ENCODE measurements around the gene MACROD2.

DNA sequence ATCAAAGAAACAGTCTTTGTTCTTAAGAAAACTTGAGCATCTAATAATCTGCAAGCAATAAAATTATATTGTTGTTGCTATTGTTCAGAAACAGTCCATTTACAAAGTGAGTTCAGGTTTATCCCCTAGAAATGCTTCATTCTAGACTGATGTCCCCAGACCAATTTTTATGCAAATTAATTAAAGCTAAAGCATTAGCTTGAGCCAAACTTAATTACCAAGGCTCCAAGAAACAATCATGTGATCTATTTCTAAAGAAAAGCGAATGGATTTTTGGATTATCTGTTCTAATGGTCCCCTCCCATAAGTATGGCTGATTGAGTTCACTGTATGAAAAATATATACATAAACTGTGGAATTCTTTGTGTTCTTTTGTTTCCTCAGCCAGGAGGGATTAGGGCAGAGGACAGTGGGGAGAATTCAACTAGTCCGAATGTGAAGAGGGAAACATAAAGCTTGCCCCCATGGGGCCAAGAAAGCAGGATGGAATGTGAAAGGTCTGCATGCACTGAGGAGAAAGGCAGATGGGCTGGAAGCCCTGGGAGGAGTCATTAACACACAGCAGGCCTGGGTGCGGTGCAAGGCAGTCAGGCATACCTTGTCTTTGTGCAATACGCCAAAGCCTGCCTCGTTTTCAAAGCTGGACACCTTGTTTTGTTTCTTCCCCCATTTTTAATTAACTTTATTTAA, 1980.9 kb downstream of the MACROD2 start:
- TF ChIP-seq, protein P1, sequence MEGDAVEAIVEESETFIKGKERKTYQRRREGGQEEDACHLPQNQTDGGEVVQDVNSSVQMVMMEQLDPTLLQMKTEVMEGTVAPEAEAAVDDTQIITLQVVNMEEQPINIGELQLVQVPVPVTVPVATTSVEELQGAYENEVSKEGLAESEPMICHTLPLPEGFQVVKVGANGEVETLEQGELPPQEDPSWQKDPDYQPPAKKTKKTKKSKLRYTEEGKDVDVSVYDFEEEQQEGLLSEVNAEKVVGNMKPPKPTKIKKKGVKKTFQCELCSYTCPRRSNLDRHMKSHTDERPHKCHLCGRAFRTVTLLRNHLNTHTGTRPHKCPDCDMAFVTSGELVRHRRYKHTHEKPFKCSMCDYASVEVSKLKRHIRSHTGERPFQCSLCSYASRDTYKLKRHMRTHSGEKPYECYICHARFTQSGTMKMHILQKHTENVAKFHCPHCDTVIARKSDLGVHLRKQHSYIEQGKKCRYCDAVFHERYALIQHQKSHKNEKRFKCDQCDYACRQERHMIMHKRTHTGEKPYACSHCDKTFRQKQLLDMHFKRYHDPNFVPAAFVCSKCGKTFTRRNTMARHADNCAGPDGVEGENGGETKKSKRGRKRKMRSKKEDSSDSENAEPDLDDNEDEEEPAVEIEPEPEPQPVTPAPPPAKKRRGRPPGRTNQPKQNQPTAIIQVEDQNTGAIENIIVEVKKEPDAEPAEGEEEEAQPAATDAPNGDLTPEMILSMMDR (IDR thresholded peaks at IDR 0.05; ENCODE audit: insufficient read depth, low read depth, low read length) = no peak
- TF ChIP-seq EZH2 (IDR thresholded peaks at IDR 0.05; ENCODE audit: insufficient read depth, low read length) = no peak
